ENCODE results near the gene ZNF740.

Gene ZNF740

DNA sequence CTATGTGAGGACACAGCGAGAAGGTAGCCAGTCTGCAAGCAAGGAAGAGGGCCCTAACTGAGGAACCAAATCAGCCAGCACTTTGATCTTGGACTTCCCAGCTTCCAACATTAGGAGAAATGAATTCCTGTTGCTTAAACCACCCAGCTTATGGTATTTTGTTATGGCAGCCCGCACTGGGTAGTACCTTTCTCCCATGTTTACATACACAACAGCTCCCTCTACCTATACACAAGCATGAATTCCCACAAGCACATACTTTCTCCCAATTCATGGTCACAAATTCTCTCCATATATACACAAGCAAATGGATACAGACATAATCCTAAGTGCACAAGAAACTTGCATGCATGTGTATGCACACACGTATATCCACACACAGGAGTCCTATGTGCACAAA lies 19.2 kb downstream of the ZNF740 start:
- Histone ChIP-seq H3K27me3 (ENCODE audit: insufficient read depth, low read length, poor library complexity, severe bottlenecking) (no peaks in the 10 kb centered on the region), H3F3A (ENCODE audit: low read depth) (0 out of 2 replicates have a peak, but pooled peaks cover 3% of the 10 kb centered on the region), H3K9me2 (replicated peaks; ENCODE audit: low read depth, low read length) (no peaks in the 10 kb centered on the region), H3K4me1 (ENCODE audit: insufficient read depth, low read length, poor library complexity, severe bottlenecking) (peaks cover 35% of the 10 kb centered on the region), H2AFZ (ENCODE audit: low read length) (no peak overlapping the region), H3K9ac (ENCODE audit: low read depth, low read length, poor library complexity, severe bottlenecking) (no peak overlapping the region), H3K79me2 (ENCODE audit: insufficient read depth, low read length) (no peaks in the 10 kb centered on the region), H3K4me2 (ENCODE audit: low read depth, low read length, poor library complexity, severe bottlenecking) (no peak overlapping the region), H3K9me3 (ENCODE audit: insufficient read depth, low read depth, low read length) (no peaks in the 10 kb centered on the region), H3K36me3 (ENCODE audit: insufficient read depth, low read length) (no peaks in the 10 kb centered on the region), H3K4me3 (ENCODE audit: low read length, poor library complexity, severe bottlenecking) (no peak overlapping the region), H4K20me1 (ENCODE audit: insufficient read depth, low read length, poor library complexity, severe bottlenecking) (no peaks in the 10 kb centered on the region)
- TF ChIP-seq CTCF (conservative IDR thresholded peaks at IDR 0.05; ENCODE audit: low read length) (no peak), EZH2phosphoT487 (IDR thresholded peaks at IDR 0.05; ENCODE audit: borderline replicate concordance) (no peak)

DNA sequence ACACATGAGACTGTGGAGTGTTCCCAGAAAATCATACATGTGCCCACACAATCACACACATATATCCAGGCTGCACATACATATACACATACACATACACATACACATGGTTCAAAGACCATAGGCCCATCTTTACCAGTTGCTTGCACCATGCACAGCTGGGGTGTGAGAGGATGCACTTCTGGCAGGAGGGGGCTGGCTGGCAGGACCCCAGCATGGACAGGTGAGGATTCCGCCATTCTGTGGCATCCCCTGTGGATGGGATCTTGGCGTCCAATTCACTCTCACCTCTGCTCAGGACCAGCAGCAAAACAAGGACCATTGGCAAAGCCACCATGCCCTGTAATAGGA lies 19.6 kb downstream of the ZNF740 start:
- Histone ChIP-seq H3K36me3 (ENCODE audit: insufficient read depth, low read length) (no peaks in the 10 kb centered on the region), H4K20me1 (ENCODE audit: insufficient read depth, low read length, poor library complexity, severe bottlenecking) (no peaks in the 10 kb centered on the region), H3K27me3 (ENCODE audit: insufficient read depth, low read length, poor library complexity, severe bottlenecking) (no peaks in the 10 kb centered on the region), H3K9me3 (ENCODE audit: insufficient read depth, low read depth, low read length) (no peaks in the 10 kb centered on the region), H2AFZ (ENCODE audit: low read length) (no peak overlapping the region), H3K4me3 (ENCODE audit: low read length, poor library complexity, severe bottlenecking) (no peak overlapping the region), H3K9me2 (replicated peaks; ENCODE audit: low read depth, low read length) (no peaks in the 10 kb centered on the region), H3K79me2 (ENCODE audit: insufficient read depth, low read length) (no peaks in the 10 kb centered on the region), H3K4me2 (ENCODE audit: low read depth, low read length, poor library complexity, severe bottlenecking) (no peak overlapping the region), H3K4me1 (ENCODE audit: insufficient read depth, low read length, poor library complexity, severe bottlenecking) (peaks cover 35% of the 10 kb centered on the region), H3F3A (ENCODE audit: low read depth) (0 out of 2 replicates have a peak, but pooled peaks cover 3% of the 10 kb centered on the region), H3K9ac (ENCODE audit: low read depth, low read length, poor library complexity, severe bottlenecking) (no peak overlapping the region)
- TF ChIP-seq CTCF (conservative IDR thresholded peaks at IDR 0.05; ENCODE audit: low read length) (no peak), EZH2phosphoT487 (IDR thresholded peaks at IDR 0.05; ENCODE audit: borderline replicate concordance) (no peak)

GRCh38 chr12:53200458-53201176 lies 20.1 kb downstream of the ZNF740 start:
- Histone ChIP-seq H3K9me2 (replicated peaks; ENCODE audit: low read depth, low read length) (no peaks in the 10 kb centered on the region), H3K4me3 (ENCODE audit: low read length, poor library complexity, severe bottlenecking) (no peak overlapping the region), H3K4me1 (ENCODE audit: insufficient read depth, low read length, poor library complexity, severe bottlenecking) (peaks cover 35% of the 10 kb centered on the region), H3K27me3 (ENCODE audit: insufficient read depth, low read length, poor library complexity, severe bottlenecking) (no peaks in the 10 kb centered on the region), H3K4me2 (ENCODE audit: low read depth, low read length, poor library complexity, severe bottlenecking) (no peak overlapping the region), H3K9me3 (ENCODE audit: insufficient read depth, low read depth, low read length) (no peaks in the 10 kb centered on the region), H2AFZ (ENCODE audit: low read length) (peak overlapping the region; percentile 72; the same call in 1 of the 2 replicates), H3K79me2 (ENCODE audit: insufficient read depth, low read length) (no peaks in the 10 kb centered on the region), H3F3A (ENCODE audit: low read depth) (0 out of 2 replicates have a peak, but pooled peaks cover 3% of the 10 kb centered on the region), H3K9ac (ENCODE audit: low read depth, low read length, poor library complexity, severe bottlenecking) (peak overlapping the region; percentile 31), H4K20me1 (ENCODE audit: insufficient read depth, low read length, poor library complexity, severe bottlenecking) (no peaks in the 10 kb centered on the region), H3K36me3 (ENCODE audit: insufficient read depth, low read length) (no peaks in the 10 kb centered on the region)
- TF ChIP-seq CTCF (conservative IDR thresholded peaks at IDR 0.05; ENCODE audit: low read length) (no peak), EZH2phosphoT487 (IDR thresholded peaks at IDR 0.05; ENCODE audit: borderline replicate concordance) (no peak)
